Glutamatergic neuron (in vitro differentiated cells): ENCODE results near the gene ZNF772. TPM values are rescaled to one million over a fixed set of nuclear protein-coding genes. Genes with fewer than 3 reads are reported as not detected.

ENCODE experiments used
- DNase-seq: peaks from one replicate; pipeline ENCODE4 v3.0.0; 2022
- H3K27ac Mint-ChIP-seq: one replicate; pipeline ENCODE4 v1.8.0; 2020; ENCODE audit warnings: mild to moderate bottlenecking, mixed read lengths, inconsistent platforms; ENCODE audit not compliant: unreplicated experiment
- H3K27me3 Mint-ChIP-seq: one replicate; pipeline ENCODE4 v1.8.0; 2020; ENCODE audit warnings: mild to moderate bottlenecking, moderate library complexity, mixed read lengths, inconsistent platforms; ENCODE audit not compliant: unreplicated experiment
- H3K36me3 Mint-ChIP-seq: one replicate; pipeline ENCODE4 v1.8.0; 2020; ENCODE audit warnings: mild to moderate bottlenecking, mixed read lengths, inconsistent platforms; ENCODE audit not compliant: unreplicated experiment
- H3K4me1 Mint-ChIP-seq: one replicate; pipeline ENCODE4 v1.8.0; 2020; ENCODE audit warnings: mild to moderate bottlenecking, low read depth, mixed read lengths, inconsistent platforms; ENCODE audit not compliant: unreplicated experiment
- H3K4me3 Mint-ChIP-seq: one replicate; pipeline ENCODE4 v1.8.0; 2020; ENCODE audit warnings: mild to moderate bottlenecking, mixed read lengths, inconsistent platforms; ENCODE audit not compliant: unreplicated experiment
- H3K9me3 Mint-ChIP-seq: one replicate; pipeline ENCODE4 v1.8.0; 2020; ENCODE audit warnings: mild to moderate bottlenecking, moderate library complexity, mixed read lengths, inconsistent platforms; ENCODE audit not compliant: unreplicated experiment
- total RNA-seq: library from RNA; stranded (reverse); fragmentation: NEBNext Ultra II Directional; extraction: Animal tissue kit (Norgen Biotek cat#: 25700); gene quantifications from one replicate; pipeline ENCODE4 v1.2.1, GENCODE V29; 2021; ENCODE audit not compliant: unreplicated experiment
- TF ChIP-seq, protein P1 (sequence below): fragments of 200-600 bp; sonication (generic); IDR thresholded peaks from one replicate; pipeline ENCODE4 v1.5.0; 2021; ENCODE audit not compliant: partially characterized antibody, unreplicated experiment

The ZNF772 gene
- total RNA-seq, 1 donor from 2014 or later = 33.2 TPM

DNA sequence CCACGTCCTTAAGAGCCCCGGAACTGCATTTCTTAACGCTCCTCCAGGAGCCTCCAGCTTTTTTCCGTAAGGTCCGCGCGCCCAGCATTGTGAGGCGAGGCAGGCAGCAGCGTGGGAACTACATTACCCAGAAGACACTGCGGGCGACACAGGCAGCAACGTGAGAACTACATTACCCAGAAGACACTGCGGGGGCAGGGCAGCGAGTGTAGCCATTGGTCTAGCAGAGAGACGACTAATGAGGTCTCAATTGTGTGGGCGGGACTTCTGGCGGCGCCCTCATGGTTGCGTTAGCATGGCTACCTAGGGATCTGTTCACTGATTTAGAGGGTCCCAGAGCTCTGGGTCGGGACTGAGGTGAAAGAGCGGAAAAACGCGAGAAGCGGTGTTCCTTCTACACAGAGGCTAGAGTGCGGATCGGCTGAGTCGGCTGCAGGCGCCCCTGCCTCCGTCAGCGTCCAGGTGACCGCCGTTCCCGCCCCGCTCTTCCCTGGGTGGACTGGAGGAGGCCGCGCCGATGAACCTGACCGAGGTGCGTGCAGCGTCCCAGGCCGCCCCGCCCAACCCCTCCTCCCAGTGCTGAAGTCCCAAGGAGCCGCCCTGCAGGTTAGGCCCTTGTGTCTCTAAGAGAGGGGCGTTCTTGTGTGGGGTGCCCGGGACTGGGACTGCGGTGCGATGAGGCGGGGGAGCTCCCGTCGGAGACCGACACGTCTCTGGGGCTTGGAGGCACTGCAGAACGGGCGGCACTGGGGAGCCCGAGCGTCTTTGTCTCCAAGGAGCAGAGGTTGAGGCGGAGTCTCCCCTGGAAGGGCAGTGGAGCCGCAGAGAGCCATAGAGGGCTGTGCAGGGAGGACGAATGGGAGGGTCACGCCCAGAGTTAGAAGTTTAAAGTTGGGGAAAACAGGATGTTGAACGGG is 42.0 kb downstream of the ZNF772 start, which contains the start of gene ZNF749:
ZNF749 (plus strand) TSS at position 264 of the 917 bp plus-strand sequence; CDS start at position 518, 254 bp downstream.
- Mint-ChIP-seq H3K4me3 (peak within 1 kb of the TSS; percentile 92), H3K36me3 (peaks cover 20% of the 10 kb centered on the region), H3K4me1 (peaks cover 12% of the 10 kb centered on the region), H3K9me3 (peaks cover 12% of the 10 kb centered on the region), H3K27me3 (peaks cover 8% of the 10 kb centered on the region), H3K27ac (peak within 1 kb of the TSS; percentile 94)
- peak; percentile 96 for DNase-seq
- TF ChIP-seq, protein P1, sequence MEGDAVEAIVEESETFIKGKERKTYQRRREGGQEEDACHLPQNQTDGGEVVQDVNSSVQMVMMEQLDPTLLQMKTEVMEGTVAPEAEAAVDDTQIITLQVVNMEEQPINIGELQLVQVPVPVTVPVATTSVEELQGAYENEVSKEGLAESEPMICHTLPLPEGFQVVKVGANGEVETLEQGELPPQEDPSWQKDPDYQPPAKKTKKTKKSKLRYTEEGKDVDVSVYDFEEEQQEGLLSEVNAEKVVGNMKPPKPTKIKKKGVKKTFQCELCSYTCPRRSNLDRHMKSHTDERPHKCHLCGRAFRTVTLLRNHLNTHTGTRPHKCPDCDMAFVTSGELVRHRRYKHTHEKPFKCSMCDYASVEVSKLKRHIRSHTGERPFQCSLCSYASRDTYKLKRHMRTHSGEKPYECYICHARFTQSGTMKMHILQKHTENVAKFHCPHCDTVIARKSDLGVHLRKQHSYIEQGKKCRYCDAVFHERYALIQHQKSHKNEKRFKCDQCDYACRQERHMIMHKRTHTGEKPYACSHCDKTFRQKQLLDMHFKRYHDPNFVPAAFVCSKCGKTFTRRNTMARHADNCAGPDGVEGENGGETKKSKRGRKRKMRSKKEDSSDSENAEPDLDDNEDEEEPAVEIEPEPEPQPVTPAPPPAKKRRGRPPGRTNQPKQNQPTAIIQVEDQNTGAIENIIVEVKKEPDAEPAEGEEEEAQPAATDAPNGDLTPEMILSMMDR = no peak

DNA sequence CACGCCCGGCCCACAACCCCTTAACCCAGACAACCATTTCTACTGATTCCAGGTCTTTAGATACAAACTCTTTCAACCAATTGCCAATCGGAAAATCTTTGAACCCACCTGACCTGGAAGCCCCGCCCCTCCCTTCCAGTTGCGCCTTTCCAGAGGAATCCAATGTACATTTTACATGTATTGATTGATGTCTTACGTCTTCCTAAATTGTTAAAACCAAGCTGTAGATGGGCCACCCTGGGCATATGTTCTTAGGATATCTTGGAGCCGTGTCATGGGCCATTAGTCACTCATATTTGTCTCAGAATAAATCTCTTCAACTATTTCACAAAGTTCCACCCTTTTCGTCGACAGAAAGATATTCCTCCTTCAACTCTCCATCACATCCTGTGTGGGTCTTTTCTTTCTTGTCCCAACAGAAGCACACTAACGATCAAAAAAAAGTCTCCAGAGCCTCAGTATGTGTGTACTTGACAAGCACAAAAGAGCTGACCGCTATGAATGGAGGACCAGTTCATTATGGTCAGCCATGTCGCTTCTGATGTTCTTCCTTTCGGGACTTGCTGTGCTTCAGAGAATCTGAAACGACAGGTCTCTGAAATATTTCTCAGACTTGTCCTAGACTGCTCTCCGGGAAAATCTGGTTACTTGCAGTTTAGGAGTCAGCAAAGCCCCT is 42.8 kb downstream of the ZNF772 start:
- Mint-ChIP-seq H3K27me3 (peaks cover 8% of the 10 kb centered on the region), H3K36me3 (peaks cover 20% of the 10 kb centered on the region), H3K4me1 (peaks cover 12% of the 10 kb centered on the region), H3K4me3 (peak overlapping the region; percentile 92), H3K9me3 (peaks cover 12% of the 10 kb centered on the region), H3K27ac (peak overlapping the region; percentile 94)
- DNase-seq = peak; percentile 44
- TF ChIP-seq, protein P1 = no peak

DNA sequence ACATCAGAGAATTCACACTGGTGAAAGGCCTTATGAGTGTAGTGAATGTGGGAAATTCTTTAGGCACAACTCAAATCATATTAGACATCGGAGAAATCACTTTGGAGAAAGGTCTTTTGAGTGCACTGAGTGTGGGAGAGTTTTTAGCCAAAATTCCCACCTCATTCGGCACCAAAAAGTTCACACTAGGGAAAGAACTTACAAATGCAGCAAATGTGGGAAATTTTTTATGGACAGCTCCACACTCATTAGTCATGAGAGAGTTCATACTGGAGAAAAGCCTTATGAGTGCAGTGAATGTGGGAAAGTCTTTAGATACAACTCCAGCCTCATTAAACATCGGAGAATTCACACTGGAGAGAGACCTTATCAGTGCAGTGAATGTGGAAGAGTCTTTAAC is 56.3 kb downstream of the ZNF772 start:
- Mint-ChIP-seq H3K36me3 (peaks cover 5% of the 10 kb centered on the region), H3K4me3 (no peak overlapping the region), H3K9me3 (peaks cover 2% of the 10 kb centered on the region), H3K27ac (no peak overlapping the region), H3K27me3 (no peaks in the 10 kb centered on the region), H3K4me1 (no peaks in the 10 kb centered on the region)
- TF ChIP-seq, protein P1 = no peak
- no peak for DNase-seq

DNA sequence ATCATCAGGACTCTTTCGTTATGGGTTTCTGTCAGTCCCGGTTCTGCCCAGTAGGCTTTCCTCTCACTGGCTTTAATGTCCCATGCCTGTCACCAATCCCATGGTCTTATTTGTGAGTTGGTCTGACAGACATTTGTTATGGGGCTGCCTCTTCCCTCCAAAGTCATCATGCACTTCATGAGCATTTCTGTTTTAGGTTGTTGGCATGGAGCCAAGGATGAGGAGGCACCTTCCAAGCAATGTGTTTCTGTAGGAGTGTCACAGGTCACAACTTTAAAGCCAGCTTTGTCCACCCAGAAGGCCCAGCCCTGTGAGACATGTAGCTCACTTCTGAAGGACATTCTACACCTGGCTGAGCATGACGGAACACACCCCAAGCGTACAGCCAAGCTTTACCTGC is 57.9 kb downstream of the ZNF772 start:
- Mint-ChIP-seq H3K27me3 (peaks cover 2% of the 10 kb centered on the region), H3K36me3 (peaks cover 16% of the 10 kb centered on the region), H3K4me1 (no peaks in the 10 kb centered on the region), H3K4me3 (no peak overlapping the region), H3K27ac (no peak overlapping the region), H3K9me3 (peaks cover 3% of the 10 kb centered on the region)
- TF ChIP-seq, protein P1 = no peak
- no peak for DNase-seq

Other genes starting within 250 kb of the ZNF772 start
- 2.8 TPM for gene AURKC, start 246.5 kb downstream of the ZNF772 start, total RNA-seq
- gene ZNF805, start 236.9 kb downstream of the ZNF772 start, total RNA-seq = 15.5 TPM
- gene ZNF460, start 197.1 kb downstream of the ZNF772 start, total RNA-seq = 62.1 TPM
- 16.7 TPM for gene ZNF543, start 157.1 kb downstream of the ZNF772 start, total RNA-seq
- gene ZNF304, start 126.3 kb downstream of the ZNF772 start, total RNA-seq = 15.8 TPM
- 15.7 TPM for gene TRAPPC2B, start 114.0 kb downstream of the ZNF772 start, total RNA-seq
- 9.5 TPM for gene ZNF547, start 114.0 kb downstream of the ZNF772 start, total RNA-seq
- gene ZNF548, start 87.7 kb downstream of the ZNF772 start, total RNA-seq = 35.4 TPM
- gene ZNF17, start 66.4 kb downstream of the ZNF772 start, total RNA-seq = 21.5 TPM
- gene ZNF749, start 42.2 kb downstream of the ZNF772 start, total RNA-seq = 23.3 TPM
- gene VN1R1, start 20.4 kb downstream of the ZNF772 start, total RNA-seq = 2.5 TPM
- gene ZNF419, start 10.2 kb upstream of the ZNF772 start, total RNA-seq = 17.7 TPM
- 13.9 TPM for gene ZNF773, start 22.4 kb upstream of the ZNF772 start, total RNA-seq
- 10.8 TPM for gene ZNF549, start 49.8 kb upstream of the ZNF772 start, total RNA-seq
- 12.9 TPM for gene ZNF550, start 82.3 kb upstream of the ZNF772 start, total RNA-seq
- gene ZNF416, start 101.3 kb upstream of the ZNF772 start, total RNA-seq = 11.2 TPM
- 21.5 TPM for gene ZIK1, start 106.6 kb upstream of the ZNF772 start, total RNA-seq
- 4.6 TPM for gene ZNF530, start 122.3 kb upstream of the ZNF772 start, total RNA-seq
- gene ZNF134, start 136.7 kb upstream of the ZNF772 start, total RNA-seq = 41.2 TPM
- gene ZNF211, start 155.6 kb upstream of the ZNF772 start, total RNA-seq = 29.5 TPM
- 0.69 TPM for gene ZSCAN4, start 191.4 kb upstream of the ZNF772 start, total RNA-seq
- gene ZNF551, start 204.4 kb upstream of the ZNF772 start, total RNA-seq = 13.4 TPM
- 57.5 TPM for gene ZNF154, start 231.6 kb upstream of the ZNF772 start, total RNA-seq